GM12878 (cell line): ENCODE results near the gene RERE. TPM values are rescaled to one million over a fixed set of nuclear protein-coding genes. Genes with fewer than 3 reads are reported as not detected.

ENCODE experiments used
- CBFB ChIP-seq: IDR thresholded peaks from 2 replicates; pipeline ENCODE4 v1.6.1; 2016; ENCODE audit warnings: antibody characterized with exemption, low read depth
- CHD4 ChIP-seq: fragments of 200-600 bp; sonication (generic); IDR thresholded peaks from 2 replicates; pipeline ENCODE4 v1.6.1; 2016; ENCODE audit warnings: mild to moderate bottlenecking
- CTCF ChIP-seq, 3 experiments: IDR thresholded peaks in 2 of 3; conservative IDR thresholded peaks in 1 of 3; 2 replicates each; pipeline ENCODE4 v1.5.1; 2011; ENCODE audit warnings: low read depth in 3 of 3, low read length in 3 of 3, mild to moderate bottlenecking in 3 of 3, control low read depth in 2 of 3, moderate library complexity in 2 of 3, inconsistent platforms in 1 of 3, mixed read lengths in 1 of 3; ENCODE audit not compliant: control insufficient read depth in 2 of 3, insufficient read depth in 1 of 3; ENCODE audit errors: extremely low read depth in 1 of 3
- ETV6 ChIP-seq, 2 experiments: fragments of 450-650 bp in 1 of 2; IDR thresholded peaks in 1 of 2; conservative IDR thresholded peaks in 1 of 2; 2 replicates each; pipeline ENCODE4 v1.6.1; 2014; ENCODE audit warnings: antibody characterized with exemption in 1 of 2, borderline replicate concordance in 1 of 2, low read depth in 1 of 2, mild to moderate bottlenecking in 1 of 2, moderate library complexity in 1 of 2
- HSF1 ChIP-seq: fragments of 150-350 bp; IDR thresholded peaks from 2 replicates; pipeline ENCODE4 v1.6.1; 2014; ENCODE audit warnings: mild to moderate bottlenecking, low read depth, low read length
- MTA2 ChIP-seq: fragments of 450-650 bp; IDR thresholded peaks from 2 replicates; pipeline ENCODE4 v1.6.1; 2016; ENCODE audit warnings: low read depth, mild to moderate bottlenecking, moderate library complexity
- MTA3 ChIP-seq: IDR thresholded peaks from 2 replicates; pipeline ENCODE4 v1.6.1; 2012; ENCODE audit warnings: low read length, inconsistent platforms, borderline replicate concordance
- MXI1 ChIP-seq: fragments of 150-350 bp; IDR thresholded peaks from 2 replicates; pipeline ENCODE4 v1.6.1; 2011; ENCODE audit warnings: low read depth, mild to moderate bottlenecking, inconsistent platforms, low read length, improper control_type of control experiment
- MYB ChIP-seq: fragments of 150-350 bp; IDR thresholded peaks from 2 replicates; pipeline ENCODE4 v1.6.1; 2014; ENCODE audit warnings: mild to moderate bottlenecking, low read depth, low read length, borderline replicate concordance
- MYC ChIP-seq: IDR thresholded peaks from 2 replicates; pipeline ENCODE4 v1.6.1; 2011; ENCODE audit warnings: mild to moderate bottlenecking, low read length, moderate library complexity, inconsistent platforms; ENCODE audit not compliant: insufficient read depth, insufficient replicate concordance, insufficient read length, severe bottlenecking
- SMAD5 ChIP-seq: IDR thresholded peaks from 2 replicates; pipeline ENCODE4 v1.6.1; 2016; ENCODE audit warnings: antibody characterized with exemption, low read depth
- SMARCA5 ChIP-seq: fragments of 450-650 bp; IDR thresholded peaks from 2 replicates; pipeline ENCODE4 v1.6.1; 2017; ENCODE audit warnings: mild to moderate bottlenecking
- TAF1 ChIP-seq: IDR thresholded peaks from 2 replicates; pipeline ENCODE4 v1.6.1; 2011; ENCODE audit warnings: mild to moderate bottlenecking, low read depth, low read length, borderline replicate concordance
- ZNF207 ChIP-seq: fragments of 450-650 bp; IDR thresholded peaks from 2 replicates; pipeline ENCODE4 v1.6.1; 2014; ENCODE audit warnings: antibody characterized with exemption, mild to moderate bottlenecking, borderline replicate concordance
- ZNF687 ChIP-seq: fragments of 450-650 bp; IDR thresholded peaks from 2 replicates; pipeline ENCODE4 v1.6.1; 2017; ENCODE audit warnings: mild to moderate bottlenecking, moderate library complexity
- polyA plus RNA-seq, 11 experiments: library from polyadenylated mRNA; depleted of rRNA in 4 of 11; unstranded in 6 of 11; stranded (reverse) in 5 of 11; fragments of >200 nt; fragmentation: Nextera tagmentation in 4 of 11; fragmentation: Illumina TruSeq in 1 of 11; extraction: Ambion mirVana in 4 of 11; extraction: Trizol in 1 of 11; gene quantifications; 1 replicate in 1 of 11; 2 replicates in 10 of 11; pipeline versions ENCODE4 v1.2.1 to v1.2.3, GENCODE V29; 2011 to 2016; ENCODE audit warnings: inconsistent platforms in 2 of 11, missing spikeins in 2 of 11, low read depth in 1 of 11
- total RNA-seq, 4 experiments: library from RNA; depleted of rRNA in 3 of 4; stranded (reverse); fragments of >200 nt in 3 of 4; fragmentation: Illumina TruSeq in 1 of 4; extraction: Trizol in 1 of 4; gene quantifications; 2 replicates each; pipeline versions ENCODE4 v1.2.1 to v1.2.3, GENCODE V29; 2013 to 2021

The RERE gene
- total and polyA plus RNA-seq, 10 of the 15 experiments (the other 5 are each of a cell fraction or from before 2014, with no cell fraction given) = 5.2 to 60.5 (median 20.2) TPM

- TF ChIP-seq SMAD5 (no peak), ZNF687 (no peak), MXI1 (no peak), MTA2 (no peak), MTA3 (no peak), MYB (no peak), SMARCA5 (no peak), ETV6 (conservative IDR thresholded peaks at IDR 0.05 in 1 of 2, IDR thresholded peaks at IDR 0.05 in 1 of 2; ENCODE audit: borderline replicate concordance in 1 of 2, low read depth in 1 of 2) (peak in 1 of 2 experiments; percentile 38; a peak in 2 of 4 replicates), MYC (no peak), TAF1 (no peak), HSF1 (no peak), CHD4 (no peak), CBFB (no peak), CTCF (IDR thresholded peaks at IDR 0.05 in 2 of 3, conservative IDR thresholded peaks at IDR 0.05 in 1 of 3; ENCODE audit: control insufficient read depth in 2 of 3, extremely low read depth in 1 of 3, insufficient read depth in 1 of 3, low read depth in 3 of 3, low read length in 3 of 3) (peak; percentile 19 to 28 (median 24); a peak in 5 of 6 replicates), ZNF207 (no peak)
- TF ChIP-seq, all 136 proteins: peak for 6
These were observed 386.4 kb downstream of the RERE start (continued) for GRCh38 chr1:8431019-8431418.
